ENCODE data around the gene LRMDA. TPM values are rescaled to one million over a fixed set of nuclear protein-coding genes. Genes with fewer than 3 reads are reported as not detected.

Gene LRMDA
- total and polyA plus RNA-seq, 2 of the 13 experiments (the other 11 are each of a cell fraction or from before 2014, with no cell fraction given): 13.4 to 22.0 TPM

DNA sequence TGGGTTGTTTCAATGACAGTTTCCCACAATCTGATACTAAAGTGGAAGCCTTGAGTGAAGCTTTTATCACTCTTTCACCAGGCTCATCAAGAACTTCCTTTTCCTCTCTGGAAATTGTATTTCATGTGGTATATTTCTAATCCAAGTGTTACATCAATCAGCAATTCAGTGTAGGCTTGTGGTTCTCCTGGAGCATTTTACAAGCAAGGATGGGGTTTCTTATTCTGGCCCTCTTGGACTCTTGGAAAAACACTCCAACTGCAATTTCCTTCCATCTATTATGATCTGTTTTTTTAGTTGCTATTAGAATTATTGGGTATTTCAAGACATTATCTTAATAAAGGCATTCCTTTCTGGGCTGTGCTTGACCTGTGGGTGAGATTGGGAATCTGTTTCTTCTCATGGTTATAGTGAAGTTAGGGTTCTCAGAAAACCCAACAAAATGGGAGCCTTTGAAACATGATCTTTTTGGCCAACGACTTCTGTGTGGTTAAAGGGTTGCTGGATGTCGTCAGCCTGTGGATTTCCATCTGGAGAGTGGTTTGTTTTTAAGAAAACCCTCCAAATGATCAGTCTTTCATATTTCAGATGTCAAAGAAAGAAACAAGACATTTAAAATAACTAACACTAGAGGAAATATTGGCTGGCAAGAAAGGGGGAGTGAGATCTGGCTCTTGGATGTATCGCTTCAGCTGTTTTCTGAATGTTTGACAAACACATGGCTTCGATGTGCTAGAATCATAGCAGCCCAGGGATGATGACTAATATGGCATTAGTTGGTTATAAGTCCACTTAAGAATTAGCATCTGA, 540.2 kb downstream of the LRMDA start:
- H3K27me3 ChIP-seq (ENCODE audit: control insufficient read depth in 1 of 2, insufficient read depth in 2 of 2, low read length in 2 of 2): no peaks in the 10 kb centered on the region
- in situ Hi-C loops (cut with HindIII; ENCODE audit: extremely low pct_ligation_motif_present, low pct_unique_long_range_greater_than_20kb): no loop called here
- H3K4me3 ChIP-seq (replicated peaks in 1 of 3; ENCODE audit: insufficient read depth in 1 of 3, low read depth in 2 of 3, low read length in 3 of 3): no peak overlapping the region
- H3K79me2 ChIP-seq (ENCODE audit: insufficient read depth, low read length): no peaks in the 10 kb centered on the region
- FAIRE-seq (no peak), ATAC-seq (no peak), DNase-seq (ENCODE audit: low spot score) (no peak)
- H3K36me3 ChIP-seq (replicated peaks in 1 of 2; ENCODE audit: control insufficient read depth in 1 of 2, insufficient read depth in 2 of 2, low read length in 2 of 2): no peaks in the 10 kb centered on the region
- no peak overlapping the region for H3K9ac ChIP-seq (ENCODE audit: insufficient read depth, low read depth, low read length)
- H3K4me1 ChIP-seq (ENCODE audit: insufficient read depth, low read length): peaks cover 23% of the 10 kb centered on the region
- no peak overlapping the region for H3K27ac ChIP-seq (ENCODE audit: extremely low read length, insufficient read depth, low read length)
- ChIA-PET CTCF (ENCODE audit: low intra/inter-chr PET ratio, low total read pairs) (no interaction called here), POLR2A (no interaction called here)
- 89% methylated on average over 4 of the region's 4 CpGs for WGBS (ENCODE audit: low lambda C conversion rate)
- no peak overlapping the region for H2AFZ ChIP-seq (ENCODE audit: low read length)
- BruUV-seq (replicated peaks): no TSS peak
- TF ChIP-seq FIP1L1 (IDR thresholded peaks at IDR 0.05; ENCODE audit: borderline replicate concordance, insufficient read depth, low read depth, low read length): no peak
- no peak for TF ChIP-seq PRMT3 (CRISPR knock-in tag; IDR thresholded peaks at IDR 0.05; ENCODE audit: borderline replicate concordance, low read depth)
- TF ChIP-seq ZKSCAN8 (CRISPR knock-in tag; IDR thresholded peaks at IDR 0.05; ENCODE audit: borderline replicate concordance): no peak
- no peak for TF ChIP-seq PCBP1 (IDR thresholded peaks at IDR 0.05; ENCODE audit: borderline replicate concordance, low read depth, low read length)
- no peak for TF ChIP-seq KLF15 (CRISPR knock-in tag; IDR thresholded peaks at IDR 0.05; ENCODE audit: borderline replicate concordance)
- TF ChIP-seq ZBTB8A (CRISPR knock-in tag; IDR thresholded peaks at IDR 0.05; ENCODE audit: borderline replicate concordance, low read depth): no peak
- no peak for TF ChIP-seq JUN (CRISPR knock-in tag; IDR thresholded peaks at IDR 0.05)
- TF ChIP-seq, protein P1, sequence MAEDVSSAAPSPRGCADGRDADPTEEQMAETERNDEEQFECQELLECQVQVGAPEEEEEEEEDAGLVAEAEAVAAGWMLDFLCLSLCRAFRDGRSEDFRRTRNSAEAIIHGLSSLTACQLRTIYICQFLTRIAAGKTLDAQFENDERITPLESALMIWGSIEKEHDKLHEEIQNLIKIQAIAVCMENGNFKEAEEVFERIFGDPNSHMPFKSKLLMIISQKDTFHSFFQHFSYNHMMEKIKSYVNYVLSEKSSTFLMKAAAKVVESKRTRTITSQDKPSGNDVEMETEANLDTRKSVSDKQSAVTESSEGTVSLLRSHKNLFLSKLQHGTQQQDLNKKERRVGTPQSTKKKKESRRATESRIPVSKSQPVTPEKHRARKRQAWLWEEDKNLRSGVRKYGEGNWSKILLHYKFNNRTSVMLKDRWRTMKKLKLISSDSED (CRISPR knock-in tag; IDR thresholded peaks at IDR 0.05): no peak
- no peak for TF ChIP-seq ZNF331 (CRISPR knock-in tag; IDR thresholded peaks at IDR 0.05)
- TF ChIP-seq ZNF274 (CRISPR knock-in tag; IDR thresholded peaks at IDR 0.05): no peak
- TF ChIP-seq ZNF780A (CRISPR knock-in tag; IDR thresholded peaks at IDR 0.05): no peak
- H3K9me3 ChIP-seq (ENCODE audit: low read length): no peaks in the 10 kb centered on the region
- H3K4me2 ChIP-seq (ENCODE audit: low read depth, low read length): no peak overlapping the region
- intact Hi-C loops (cut with micrococcal nuclease; ENCODE audit: unreplicated experiment): no loop called here
- no peaks in the 10 kb centered on the region for H4K20me1 ChIP-seq (ENCODE audit: insufficient read depth, low read length)

Data from HepG2 (cell line).